H9 (cell line): ENCODE data around the gene NUTF2. TPM values are rescaled to one million over a fixed set of nuclear protein-coding genes. Genes with fewer than 3 reads are reported as not detected.
A peak's percentile ranks its signal among the peaks of the same experiment; 100 is the strongest.

ENCODE experiments used
- DNase-seq: peaks from one replicate; pipeline ENCODE4 v3.0.0-alpha.2; 2017
- H2AFZ ChIP-seq: one replicate; pipeline ENCODE4 v1.6.1; 2013; ENCODE audit warnings: mild to moderate bottlenecking, low read length, control low read depth, moderate library complexity
- H2AK5ac ChIP-seq: 2 replicates; pipeline ENCODE4 v1.6.1; 2013; ENCODE audit warnings: low read length, control low read depth, mixed read lengths; ENCODE audit not compliant: insufficient read length
- H2BK120ac ChIP-seq: one replicate; pipeline ENCODE4 v1.6.1; 2013; ENCODE audit warnings: low read depth, mild to moderate bottlenecking, low read length, control low read depth, inconsistent platforms; ENCODE audit not compliant: poor library complexity, severe bottlenecking
- H2BK12ac ChIP-seq: 2 replicates; pipeline ENCODE4 v1.6.1; 2013; ENCODE audit warnings: low read length, control low read depth, mixed read lengths, low read depth; ENCODE audit not compliant: insufficient read length
- H2BK15ac ChIP-seq: 2 replicates; pipeline ENCODE4 v1.6.1; 2013; ENCODE audit warnings: low read depth, low read length, control low read depth
- H2BK20ac ChIP-seq: one replicate; pipeline ENCODE4 v1.6.1; 2013; ENCODE audit warnings: low read depth, mild to moderate bottlenecking, low read length, control low read depth, inconsistent platforms; ENCODE audit not compliant: poor library complexity, severe bottlenecking
- H2BK5ac ChIP-seq: 2 replicates; pipeline ENCODE4 v1.6.1; 2013; ENCODE audit warnings: low read length, control low read depth, mixed read lengths; ENCODE audit not compliant: insufficient read length
- H3K14ac ChIP-seq: 2 replicates; pipeline ENCODE4 v1.6.1; 2013; ENCODE audit warnings: low read length, control low read depth; ENCODE audit not compliant: insufficient read depth
- H3K18ac ChIP-seq: 2 replicates; pipeline ENCODE4 v1.6.1; 2013; ENCODE audit warnings: low read depth, mild to moderate bottlenecking, mixed read lengths, low read length, control low read depth; ENCODE audit not compliant: insufficient read length
- H3K23ac ChIP-seq: 2 replicates; pipeline ENCODE4 v1.6.1; 2013; ENCODE audit warnings: low read length, control low read depth, mixed read lengths, low read depth; ENCODE audit not compliant: insufficient read length
- H3K23me2 ChIP-seq: 2 replicates; pipeline ENCODE4 v1.6.1; 2013; ENCODE audit warnings: low read depth, mild to moderate bottlenecking, mixed read lengths, low read length, control low read depth; ENCODE audit not compliant: insufficient read length, poor library complexity, severe bottlenecking
- H3K27ac ChIP-seq: 2 replicates; pipeline ENCODE4 v1.5.1; 2013; ENCODE audit warnings: low read length, control low read depth, mixed read lengths, low read depth; ENCODE audit not compliant: insufficient read length
- H3K27me3 ChIP-seq: 2 replicates; pipeline ENCODE4 v1.6.1; 2013; ENCODE audit warnings: low read length, control low read depth, inconsistent platforms; ENCODE audit not compliant: insufficient read depth
- H3K4ac ChIP-seq: 2 replicates; pipeline ENCODE4 v1.6.1; 2013; ENCODE audit warnings: low read depth, mild to moderate bottlenecking, control low read depth, inconsistent platforms, low read length, moderate library complexity
- H3K4me1 ChIP-seq: 2 replicates; pipeline ENCODE4 v1.6.1; 2013; ENCODE audit warnings: low read length, control low read depth, inconsistent platforms; ENCODE audit not compliant: insufficient read depth
- H3K4me2 ChIP-seq: 2 replicates; pipeline ENCODE4 v1.6.1; 2013; ENCODE audit warnings: low read length, control low read depth, mixed read lengths; ENCODE audit not compliant: insufficient read length, insufficient read depth
- H3K56ac ChIP-seq: 2 replicates; pipeline ENCODE4 v1.6.1; 2013; ENCODE audit warnings: low read depth, mild to moderate bottlenecking, mixed read lengths, low read length, control low read depth; ENCODE audit not compliant: insufficient read length
- H3K79me1 ChIP-seq: 2 replicates; pipeline ENCODE4 v1.6.1; 2013; ENCODE audit warnings: low read depth, mild to moderate bottlenecking, moderate library complexity, low read length, control low read depth, inconsistent platforms; ENCODE audit not compliant: insufficient read depth, poor library complexity, severe bottlenecking
- H3K79me2 ChIP-seq: 2 replicates; pipeline ENCODE4 v1.6.1; 2013; ENCODE audit warnings: low read length, control low read depth, inconsistent platforms; ENCODE audit not compliant: insufficient read depth
- H3K9ac ChIP-seq: 2 replicates; pipeline ENCODE4 v1.6.1; 2013; ENCODE audit warnings: low read length, control low read depth, mixed read lengths; ENCODE audit not compliant: insufficient read length; ENCODE audit errors: extremely low read depth
- H3K9me3 ChIP-seq: one replicate; pipeline ENCODE4 v1.6.1; 2013; ENCODE audit warnings: low read depth, low read length, inconsistent platforms; ENCODE audit not compliant: control insufficient read depth
- H3T11ph ChIP-seq: one replicate; pipeline ENCODE4 v1.6.1; 2013; ENCODE audit warnings: mild to moderate bottlenecking, low read length, control low read depth, inconsistent platforms
- H4K20me1 ChIP-seq: one replicate; pipeline ENCODE4 v1.6.1; 2013; ENCODE audit not compliant: control insufficient read depth, insufficient read length, insufficient read depth
- H4K5ac ChIP-seq: 2 replicates; pipeline ENCODE4 v1.6.1; 2013; ENCODE audit warnings: low read depth, mild to moderate bottlenecking, mixed read lengths, low read length, control low read depth; ENCODE audit not compliant: insufficient read length
- H4K8ac ChIP-seq: replicated peaks from 2 replicates; pipeline ENCODE4 v1.6.1; 2013; ENCODE audit warnings: low read length, control low read depth, mixed read lengths, low read depth; ENCODE audit not compliant: insufficient read length
- H4K91ac ChIP-seq: 2 replicates; pipeline ENCODE4 v1.6.1; 2013; ENCODE audit warnings: low read depth, mild to moderate bottlenecking, moderate library complexity, mixed read lengths, low read length, control low read depth; ENCODE audit not compliant: insufficient read length
- H3K27ac Mint-ChIP-seq, 3 experiments: 2 replicates in 2 of 3; 3 replicates in 1 of 3; pipeline ENCODE4 v1.8.0; 2020 to 2021; ENCODE audit warnings: mixed read lengths in 3 of 3, mild to moderate bottlenecking in 1 of 3, moderate library complexity in 1 of 3
- H3K27me3 Mint-ChIP-seq: 2 replicates; pipeline ENCODE4 v1.8.0; 2021; ENCODE audit warnings: low read depth, mild to moderate bottlenecking, moderate library complexity, mixed read lengths
- H3K36me3 Mint-ChIP-seq, 3 experiments: 2 replicates in 2 of 3; 3 replicates in 1 of 3; pipeline ENCODE4 v1.8.0; 2020 to 2021; ENCODE audit warnings: low read depth in 3 of 3, mixed read lengths in 3 of 3; ENCODE audit not compliant: insufficient read depth in 1 of 3
- H3K4me1 Mint-ChIP-seq, 2 experiments: 2 replicates each; pipeline ENCODE4 v1.8.0; 2020; ENCODE audit warnings: mixed read lengths in 2 of 2
- H3K4me3 Mint-ChIP-seq, 2 experiments: 2 replicates in 1 of 2; 3 replicates in 1 of 2; pipeline ENCODE4 v1.8.0; 2020 to 2021; ENCODE audit warnings: mild to moderate bottlenecking in 2 of 2, mixed read lengths in 2 of 2, moderate library complexity in 1 of 2
- H3K9me3 Mint-ChIP-seq, 2 experiments: 2 replicates in 1 of 2; 3 replicates in 1 of 2; pipeline ENCODE4 v1.8.0; 2020; ENCODE audit warnings: mild to moderate bottlenecking in 2 of 2, mixed read lengths in 2 of 2, moderate library complexity in 1 of 2
- WGBS: extraction: QIAGEN DNeasy Blood & Tissue Kit; methylation state at CpG from one replicate; pipeline ENCODE4 v1.1.7; 2013; ENCODE audit warnings: missing lambda C conversion rate, low lambda C conversion rate, mixed read lengths; ENCODE audit not compliant: insufficient read length; ENCODE audit errors: extremely low coverage; 5-methylcytosine and 5-hydroxymethylcytosine counted together
- total RNA-seq: library from RNA; stranded (reverse); gene quantifications from 2 replicates; pipeline ENCODE4 v1.2.1, GENCODE V29; 2021
- TF ChIP-seq, protein P1 (sequence below): fragments of 200-600 bp; sonication (generic); conservative IDR thresholded peaks from 3 replicates; pipeline ENCODE4 v1.8.0; 2021; ENCODE audit warnings: antibody characterized with exemption, mild to moderate bottlenecking

NUTF2 gene
- total RNA-seq, 1 experiment from 2014 or later = 198 TPM

DNA sequence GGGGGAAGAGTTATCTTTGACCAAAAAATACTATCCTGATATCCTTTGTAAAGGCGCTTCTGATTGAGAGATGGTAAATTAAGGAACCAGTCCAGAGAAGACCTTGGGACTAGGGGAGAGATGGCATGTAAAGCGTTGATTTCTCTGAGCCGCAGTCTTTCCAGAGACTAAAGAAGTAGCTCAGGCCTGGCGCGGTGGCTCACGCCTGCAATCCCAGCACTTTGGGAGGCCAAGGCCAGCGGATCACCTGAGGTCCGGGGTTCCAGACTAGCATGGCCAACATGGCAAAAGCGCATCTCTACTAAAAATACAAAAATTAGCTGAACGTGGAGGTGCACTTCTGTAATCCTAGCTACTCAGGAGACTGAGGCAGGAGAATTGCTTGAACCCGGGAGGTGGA is 1.4 kb downstream of the NUTF2 start:
- no peaks in the 10 kb centered on the region for H4K20me1 ChIP-seq
- Mint-ChIP-seq H3K36me3 (peaks cover 11 to 24% (median 16%) of the 10 kb centered on the region in 3 experiments), H3K27me3 (no peaks in the 10 kb centered on the region)

More for the DNA sequence above, 1.4 kb downstream of the NUTF2 start:
- Mint-ChIP-seq H3K4me1 (peaks cover 39 to 40% of the 10 kb centered on the region in 2 experiments), H3K27ac (peak overlapping the region; percentile 9 to 95 (median 93); a peak in 4 of 7 replicates), H3K9me3 (peaks cover 0 to 2% of the 10 kb centered on the region in 2 experiments; a peak in 1 of 5 replicates), H3K4me3 (peak overlapping the region; percentile 94 to 98)
- Histone ChIP-seq H3T11ph (no peak overlapping the region), H3K27ac (no peak overlapping the region), H3K14ac (no peak overlapping the region), H4K91ac (no peak overlapping the region), H2BK12ac (no peak overlapping the region), H3K4me1 (peaks cover 10% of the 10 kb centered on the region; the same call in 1 of the 2 replicates), H2BK120ac (no peak overlapping the region), H3K23ac (no peak overlapping the region), H2AK5ac (no peak overlapping the region), H4K8ac (no peak overlapping the region), H3K79me2 (peaks cover 23% of the 10 kb centered on the region; the same call in 1 of the 2 replicates), H3K27me3 (no peaks in the 10 kb centered on the region), H2BK20ac (no peak overlapping the region), H3K56ac (no peak overlapping the region), H3K23me2 (peaks cover 10% of the 10 kb centered on the region), H3K18ac (no peak overlapping the region), H3K4ac (no peak overlapping the region), H2BK15ac (no peak overlapping the region), H2AFZ (no peak overlapping the region), H3K9me3 (no peaks in the 10 kb centered on the region), H3K79me1 (no peaks in the 10 kb centered on the region), H3K4me2 (peak overlapping the region; percentile 81), H4K5ac (no peak overlapping the region), H3K9ac (no peak overlapping the region), H2BK5ac (no peak overlapping the region)
- no peak for DNase-seq
- TF ChIP-seq, protein P1, sequence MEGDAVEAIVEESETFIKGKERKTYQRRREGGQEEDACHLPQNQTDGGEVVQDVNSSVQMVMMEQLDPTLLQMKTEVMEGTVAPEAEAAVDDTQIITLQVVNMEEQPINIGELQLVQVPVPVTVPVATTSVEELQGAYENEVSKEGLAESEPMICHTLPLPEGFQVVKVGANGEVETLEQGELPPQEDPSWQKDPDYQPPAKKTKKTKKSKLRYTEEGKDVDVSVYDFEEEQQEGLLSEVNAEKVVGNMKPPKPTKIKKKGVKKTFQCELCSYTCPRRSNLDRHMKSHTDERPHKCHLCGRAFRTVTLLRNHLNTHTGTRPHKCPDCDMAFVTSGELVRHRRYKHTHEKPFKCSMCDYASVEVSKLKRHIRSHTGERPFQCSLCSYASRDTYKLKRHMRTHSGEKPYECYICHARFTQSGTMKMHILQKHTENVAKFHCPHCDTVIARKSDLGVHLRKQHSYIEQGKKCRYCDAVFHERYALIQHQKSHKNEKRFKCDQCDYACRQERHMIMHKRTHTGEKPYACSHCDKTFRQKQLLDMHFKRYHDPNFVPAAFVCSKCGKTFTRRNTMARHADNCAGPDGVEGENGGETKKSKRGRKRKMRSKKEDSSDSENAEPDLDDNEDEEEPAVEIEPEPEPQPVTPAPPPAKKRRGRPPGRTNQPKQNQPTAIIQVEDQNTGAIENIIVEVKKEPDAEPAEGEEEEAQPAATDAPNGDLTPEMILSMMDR = no peak
- no CpG with 5 or more reads among the region's 11 CpGs for WGBS
